OCI-LY1 (cell line): ENCODE measurements around the gene CIRBP.

Source experiments
- H2AFZ ChIP-seq: fragments of 200-600 bp; sonication (generic), shearing (Covaris generic); 2 replicates; pipeline ENCODE4 v1.6.0; 2014; ENCODE audit warnings: antibody characterized with exemption, mild to moderate bottlenecking, low read length
- H3F3A ChIP-seq: fragments of 200-600 bp; sonication (generic), shearing (Covaris generic); 2 replicates; pipeline ENCODE4 v1.6.0; 2014; ENCODE audit warnings: mild to moderate bottlenecking, antibody characterized with exemption, low read length, moderate library complexity; ENCODE audit not compliant: insufficient read depth
- H3K27ac ChIP-seq: fragments of 200-600 bp; sonication (generic); 2 replicates; pipeline ENCODE4 v1.5.1; 2014; ENCODE audit warnings: low read length, mixed run types, mild to moderate bottlenecking, low read depth; ENCODE audit not compliant: poor library complexity, severe bottlenecking
- H3K27me3 ChIP-seq: fragments of 200-600 bp; sonication (generic); 2 replicates; pipeline ENCODE4 v1.6.0; 2014; ENCODE audit warnings: antibody characterized with exemption, mild to moderate bottlenecking, low read length, moderate library complexity; ENCODE audit not compliant: insufficient read depth
- H3K36me3 ChIP-seq: fragments of 200-600 bp; sonication (generic); 2 replicates; pipeline ENCODE4 v1.6.1; 2014; ENCODE audit warnings: mild to moderate bottlenecking, antibody characterized with exemption, low read length, moderate library complexity, mixed read lengths; ENCODE audit not compliant: insufficient read depth
- H3K4me1 ChIP-seq: fragments of 200-600 bp; sonication (generic); 2 replicates; pipeline ENCODE4 v1.5.1; 2014; ENCODE audit warnings: mild to moderate bottlenecking, low read length, moderate library complexity; ENCODE audit not compliant: insufficient read depth, severe bottlenecking
- H3K4me2 ChIP-seq: fragments of 200-600 bp; sonication (generic), shearing (Covaris generic); 2 replicates; pipeline ENCODE4 v1.6.1; 2014; ENCODE audit warnings: low read length
- H3K4me3 ChIP-seq: fragments of 200-600 bp; sonication (generic); 2 replicates; pipeline ENCODE4 v1.5.1; 2014; ENCODE audit warnings: low read length, low read depth, mild to moderate bottlenecking, mixed read lengths; ENCODE audit not compliant: poor library complexity, severe bottlenecking
- H3K79me2 ChIP-seq: fragments of 200-600 bp; shearing (Covaris generic); 2 replicates; pipeline ENCODE4 v1.6.1; 2016; ENCODE audit warnings: mixed run types, low read length, mixed read lengths; ENCODE audit not compliant: insufficient read depth
- H3K9ac ChIP-seq: fragments of 200-600 bp; sonication (generic), shearing (Covaris generic); 2 replicates; pipeline ENCODE4 v1.6.1; 2014; ENCODE audit warnings: mild to moderate bottlenecking, low read length, mixed read lengths
- H3K9me2 ChIP-seq: fragments of 200-600 bp; sonication (generic), shearing (Covaris generic); 2 replicates; pipeline ENCODE4 v1.6.1; 2014; ENCODE audit warnings: low read depth, mild to moderate bottlenecking, low read length, mixed read lengths
- H3K9me3 ChIP-seq: fragments of 200-600 bp; shearing (Covaris generic); 2 replicates; pipeline ENCODE4 v1.6.1; 2014; ENCODE audit warnings: low read length, mixed read lengths
- H4K20me1 ChIP-seq: fragments of 200-600 bp; sonication (generic), shearing (Covaris generic); 2 replicates; pipeline ENCODE4 v1.6.0; 2016; ENCODE audit warnings: mild to moderate bottlenecking, low read length; ENCODE audit not compliant: insufficient read depth
- EZH2 ChIP-seq: fragments of 200-600 bp; sonication (generic), shearing (Covaris generic); IDR thresholded peaks from 2 replicates; pipeline ENCODE4 v1.8.0; 2017; ENCODE audit warnings: borderline replicate concordance, mixed run types, mild to moderate bottlenecking, antibody characterized with exemption, low read length, moderate library complexity, mixed read lengths
- TF ChIP-seq, protein P1 (sequence below): fragments of 200-600 bp; sonication (generic), shearing (Covaris generic); IDR thresholded peaks from 2 replicates; pipeline ENCODE4 v1.5.1; 2017; ENCODE audit warnings: mild to moderate bottlenecking, antibody characterized with exemption, low read length, moderate library complexity, mixed read lengths

CIRBP gene

DNA sequence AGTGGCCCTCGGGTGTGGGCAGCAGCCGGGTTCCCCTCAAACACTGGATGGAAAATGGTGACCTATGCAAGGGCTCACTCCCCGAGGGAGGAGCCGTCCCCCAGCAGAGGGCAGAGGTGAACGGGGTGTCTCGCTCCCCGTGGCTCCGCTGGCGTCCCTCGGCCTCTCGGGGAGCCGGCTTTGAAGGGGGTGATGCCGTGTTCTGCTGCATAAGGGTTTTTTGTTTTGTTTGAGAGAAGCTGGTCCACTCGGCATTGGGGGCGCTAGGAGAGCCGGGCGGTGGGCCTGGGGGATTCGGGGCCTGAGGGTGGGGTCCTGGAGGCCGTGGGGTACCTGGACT lies 20.5 kb downstream of the CIRBP start:
- Histone ChIP-seq H3K79me2 (no peaks in the 10 kb centered on the region), H2AFZ (no peak overlapping the region), H3K9me3 (no peaks in the 10 kb centered on the region), H3K36me3 (no peaks in the 10 kb centered on the region), H3F3A (no peaks in the 10 kb centered on the region), H3K27ac (no peak overlapping the region), H3K4me3 (no peak overlapping the region), H4K20me1 (no peaks in the 10 kb centered on the region), H3K4me1 (peaks cover 3% of the 10 kb centered on the region), H3K9me2 (no peaks in the 10 kb centered on the region), H3K4me2 (no peak overlapping the region), H3K27me3 (0 out of 2 replicates have a peak, but pooled peaks cover 17% of the 10 kb centered on the region), H3K9ac (no peak overlapping the region)
- no peak for TF ChIP-seq EZH2
- TF ChIP-seq, protein P1, sequence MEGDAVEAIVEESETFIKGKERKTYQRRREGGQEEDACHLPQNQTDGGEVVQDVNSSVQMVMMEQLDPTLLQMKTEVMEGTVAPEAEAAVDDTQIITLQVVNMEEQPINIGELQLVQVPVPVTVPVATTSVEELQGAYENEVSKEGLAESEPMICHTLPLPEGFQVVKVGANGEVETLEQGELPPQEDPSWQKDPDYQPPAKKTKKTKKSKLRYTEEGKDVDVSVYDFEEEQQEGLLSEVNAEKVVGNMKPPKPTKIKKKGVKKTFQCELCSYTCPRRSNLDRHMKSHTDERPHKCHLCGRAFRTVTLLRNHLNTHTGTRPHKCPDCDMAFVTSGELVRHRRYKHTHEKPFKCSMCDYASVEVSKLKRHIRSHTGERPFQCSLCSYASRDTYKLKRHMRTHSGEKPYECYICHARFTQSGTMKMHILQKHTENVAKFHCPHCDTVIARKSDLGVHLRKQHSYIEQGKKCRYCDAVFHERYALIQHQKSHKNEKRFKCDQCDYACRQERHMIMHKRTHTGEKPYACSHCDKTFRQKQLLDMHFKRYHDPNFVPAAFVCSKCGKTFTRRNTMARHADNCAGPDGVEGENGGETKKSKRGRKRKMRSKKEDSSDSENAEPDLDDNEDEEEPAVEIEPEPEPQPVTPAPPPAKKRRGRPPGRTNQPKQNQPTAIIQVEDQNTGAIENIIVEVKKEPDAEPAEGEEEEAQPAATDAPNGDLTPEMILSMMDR = no peak

DNA sequence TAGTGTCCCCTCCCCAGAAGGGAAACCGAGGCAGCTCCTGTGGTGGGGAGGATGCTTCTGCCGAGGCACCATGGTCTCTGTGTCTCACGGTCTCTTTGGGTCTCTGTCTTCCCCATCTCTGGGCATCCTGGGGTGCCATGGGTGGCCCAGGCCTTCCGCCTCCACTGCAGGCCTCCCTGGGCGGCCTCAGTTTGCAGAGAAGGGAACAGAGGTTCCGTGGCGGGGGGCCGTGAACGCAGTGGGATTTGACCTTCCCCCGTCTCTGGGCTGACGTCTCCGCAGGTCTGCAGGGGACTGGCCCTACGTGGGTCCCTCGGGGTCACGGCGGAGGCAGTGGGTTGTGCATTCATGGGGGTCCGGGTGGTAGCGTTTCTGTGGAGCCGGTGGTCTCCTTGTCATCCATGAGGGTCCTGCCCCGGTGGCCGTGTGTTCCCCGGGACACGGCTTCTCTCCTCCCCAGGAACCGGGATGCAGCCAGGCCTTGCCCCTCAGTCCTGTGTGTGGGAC lies 21.1 kb downstream of the CIRBP start:
- Histone ChIP-seq H2AFZ (no peak overlapping the region), H3K4me1 (peaks cover 3% of the 10 kb centered on the region), H3K9me3 (no peaks in the 10 kb centered on the region), H3K4me2 (no peak overlapping the region), H3K36me3 (no peaks in the 10 kb centered on the region), H3K27me3 (0 out of 2 replicates have a peak, but pooled peaks cover 17% of the 10 kb centered on the region), H3F3A (no peaks in the 10 kb centered on the region), H4K20me1 (no peaks in the 10 kb centered on the region), H3K9me2 (no peaks in the 10 kb centered on the region), H3K79me2 (no peaks in the 10 kb centered on the region), H3K4me3 (no peak overlapping the region), H3K9ac (no peak overlapping the region), H3K27ac (no peak overlapping the region)
- TF ChIP-seq, protein P1 = no peak
- no peak for TF ChIP-seq EZH2

DNA sequence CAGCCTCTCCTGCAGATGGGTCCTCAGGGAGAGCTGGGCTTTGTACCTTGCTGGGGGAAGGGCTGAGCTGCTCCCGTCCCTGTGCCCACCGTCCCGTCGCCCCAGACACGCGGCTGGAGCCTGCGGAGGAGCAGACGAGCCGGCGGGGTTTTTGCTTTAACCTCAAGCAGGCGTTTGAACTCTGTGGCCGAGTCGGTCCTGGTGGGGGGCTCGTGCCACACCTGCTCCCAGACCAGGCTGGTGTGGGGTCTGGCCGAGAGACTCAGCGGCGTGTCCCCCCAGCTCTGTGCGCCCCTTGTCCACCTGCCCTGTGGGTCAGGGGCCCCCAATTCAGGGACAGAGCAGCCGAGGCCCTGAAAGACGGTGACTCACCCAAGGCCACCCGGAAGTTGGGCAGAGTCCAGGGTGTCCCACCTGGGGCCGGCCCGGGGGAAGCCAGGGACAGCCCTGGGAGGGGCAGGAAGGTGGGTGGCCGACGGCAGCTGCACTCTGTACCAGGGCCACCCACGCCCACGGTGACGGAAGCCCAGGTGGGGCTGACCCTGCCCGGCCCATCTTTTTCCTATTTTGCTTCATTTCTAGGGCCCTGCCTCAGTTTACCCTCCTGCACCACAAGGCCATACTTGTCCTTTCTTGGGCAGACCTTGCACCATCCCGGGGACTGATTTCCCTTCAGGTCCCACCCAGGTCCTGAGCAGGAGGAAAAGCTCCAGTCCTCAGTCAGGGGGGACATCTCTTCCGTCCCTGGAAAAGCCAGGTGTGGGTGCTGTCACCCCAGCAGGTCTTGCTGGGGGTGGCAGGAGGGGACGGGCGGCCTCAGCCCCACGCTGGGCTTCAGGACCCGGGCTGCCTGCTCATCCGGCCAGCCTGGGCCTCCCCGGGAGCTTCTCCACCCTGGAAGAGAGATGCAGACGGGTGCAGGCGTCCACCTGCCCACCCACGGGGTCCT lies 21.8 kb downstream of the CIRBP start:
- Histone ChIP-seq H3K36me3 (no peaks in the 10 kb centered on the region), H3K4me3 (no peak overlapping the region), H2AFZ (no peak overlapping the region), H3K4me2 (no peak overlapping the region), H3K9me3 (no peaks in the 10 kb centered on the region), H4K20me1 (no peaks in the 10 kb centered on the region), H3K9ac (no peak overlapping the region), H3F3A (no peaks in the 10 kb centered on the region), H3K79me2 (no peaks in the 10 kb centered on the region), H3K9me2 (no peaks in the 10 kb centered on the region), H3K27me3 (0 out of 2 replicates have a peak, but pooled peaks cover 17% of the 10 kb centered on the region), H3K27ac (no peak overlapping the region), H3K4me1 (peaks cover 3% of the 10 kb centered on the region)
- TF ChIP-seq, protein P1 = no peak
- no peak for TF ChIP-seq EZH2
